ENCODE results near the gene DISP3.

DISP3 gene, protein sequence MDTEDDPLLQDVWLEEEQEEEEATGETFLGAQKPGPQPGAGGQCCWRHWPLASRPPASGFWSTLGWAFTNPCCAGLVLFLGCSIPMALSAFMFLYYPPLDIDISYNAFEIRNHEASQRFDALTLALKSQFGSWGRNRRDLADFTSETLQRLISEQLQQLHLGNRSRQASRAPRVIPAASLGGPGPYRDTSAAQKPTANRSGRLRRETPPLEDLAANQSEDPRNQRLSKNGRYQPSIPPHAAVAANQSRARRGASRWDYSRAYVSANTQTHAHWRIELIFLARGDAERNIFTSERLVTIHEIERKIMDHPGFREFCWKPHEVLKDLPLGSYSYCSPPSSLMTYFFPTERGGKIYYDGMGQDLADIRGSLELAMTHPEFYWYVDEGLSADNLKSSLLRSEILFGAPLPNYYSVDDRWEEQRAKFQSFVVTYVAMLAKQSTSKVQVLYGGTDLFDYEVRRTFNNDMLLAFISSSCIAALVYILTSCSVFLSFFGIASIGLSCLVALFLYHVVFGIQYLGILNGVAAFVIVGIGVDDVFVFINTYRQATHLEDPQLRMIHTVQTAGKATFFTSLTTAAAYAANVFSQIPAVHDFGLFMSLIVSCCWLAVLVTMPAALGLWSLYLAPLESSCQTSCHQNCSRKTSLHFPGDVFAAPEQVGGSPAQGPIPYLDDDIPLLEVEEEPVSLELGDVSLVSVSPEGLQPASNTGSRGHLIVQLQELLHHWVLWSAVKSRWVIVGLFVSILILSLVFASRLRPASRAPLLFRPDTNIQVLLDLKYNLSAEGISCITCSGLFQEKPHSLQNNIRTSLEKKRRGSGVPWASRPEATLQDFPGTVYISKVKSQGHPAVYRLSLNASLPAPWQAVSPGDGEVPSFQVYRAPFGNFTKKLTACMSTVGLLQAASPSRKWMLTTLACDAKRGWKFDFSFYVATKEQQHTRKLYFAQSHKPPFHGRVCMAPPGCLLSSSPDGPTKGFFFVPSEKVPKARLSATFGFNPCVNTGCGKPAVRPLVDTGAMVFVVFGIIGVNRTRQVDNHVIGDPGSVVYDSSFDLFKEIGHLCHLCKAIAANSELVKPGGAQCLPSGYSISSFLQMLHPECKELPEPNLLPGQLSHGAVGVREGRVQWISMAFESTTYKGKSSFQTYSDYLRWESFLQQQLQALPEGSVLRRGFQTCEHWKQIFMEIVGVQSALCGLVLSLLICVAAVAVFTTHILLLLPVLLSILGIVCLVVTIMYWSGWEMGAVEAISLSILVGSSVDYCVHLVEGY (N-terminal part only)

DNA sequence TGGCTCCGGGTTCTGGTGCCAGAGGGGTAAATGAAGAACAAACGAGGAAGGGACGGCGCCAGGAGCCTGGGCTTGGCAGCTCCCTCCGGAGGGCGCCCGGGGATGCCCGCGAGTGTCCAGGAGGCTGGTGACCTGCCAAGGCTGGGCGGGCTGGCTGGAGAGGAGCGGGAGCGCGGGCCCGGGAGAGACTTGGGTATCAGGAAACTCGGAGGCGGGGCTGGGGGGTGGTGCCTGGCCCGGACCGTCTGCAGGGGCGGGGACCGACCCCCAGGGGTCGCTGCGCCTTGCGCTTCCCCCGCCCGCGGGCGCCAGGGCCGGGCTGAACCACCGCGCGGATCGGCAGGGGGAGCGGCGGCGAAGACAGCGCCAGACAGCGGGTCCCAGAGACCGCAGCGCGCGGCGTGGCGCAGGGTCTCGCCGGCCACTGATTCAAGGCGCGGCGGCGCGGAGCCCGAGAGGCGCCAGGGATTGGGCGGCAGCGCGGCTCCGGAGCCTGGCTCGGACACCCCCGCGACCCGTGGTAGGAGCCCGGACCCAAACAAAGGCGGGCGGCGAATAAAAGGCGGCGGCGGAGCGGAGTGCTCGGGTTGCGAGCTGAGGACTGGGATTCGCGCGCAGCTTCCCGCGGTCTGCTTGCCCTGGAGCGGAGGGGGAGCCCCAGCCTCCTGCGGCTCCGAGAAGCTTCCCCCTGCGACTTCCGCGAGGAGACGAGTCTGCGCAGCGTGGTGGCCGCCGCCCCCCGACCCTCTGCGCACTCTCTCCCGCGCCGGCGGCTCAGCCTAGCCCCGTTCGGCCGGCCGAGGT lies at the start of gene DISP3:
Gene DISP3 (plus strand): TSS at position 585 of the 804 bp plus-strand sequence. CDS start 21,838 bp downstream, outside the sequence.
- DNase-seq = no peak

DNA sequence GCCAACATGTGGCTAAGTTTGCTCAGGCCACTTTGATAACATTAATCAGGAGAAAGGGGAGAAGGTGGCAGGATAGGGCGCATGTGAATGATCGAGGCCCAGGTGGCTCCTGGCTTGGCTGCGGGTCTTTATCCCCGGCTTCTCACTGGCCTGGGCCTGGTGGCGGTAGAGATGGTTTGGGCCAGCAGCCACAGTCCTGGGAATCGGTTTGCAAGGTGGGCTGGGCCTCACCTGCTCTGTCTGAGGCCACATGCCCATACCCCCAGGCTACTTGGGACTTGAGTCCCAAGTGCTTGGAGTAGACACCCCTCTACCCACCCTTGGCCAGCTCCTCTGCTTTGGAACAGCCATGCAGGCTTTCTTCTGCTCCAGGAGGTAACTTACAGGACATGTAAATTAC lies 49.7 kb upstream of the DISP3 start:
- no peak for DNase-seq

DNA sequence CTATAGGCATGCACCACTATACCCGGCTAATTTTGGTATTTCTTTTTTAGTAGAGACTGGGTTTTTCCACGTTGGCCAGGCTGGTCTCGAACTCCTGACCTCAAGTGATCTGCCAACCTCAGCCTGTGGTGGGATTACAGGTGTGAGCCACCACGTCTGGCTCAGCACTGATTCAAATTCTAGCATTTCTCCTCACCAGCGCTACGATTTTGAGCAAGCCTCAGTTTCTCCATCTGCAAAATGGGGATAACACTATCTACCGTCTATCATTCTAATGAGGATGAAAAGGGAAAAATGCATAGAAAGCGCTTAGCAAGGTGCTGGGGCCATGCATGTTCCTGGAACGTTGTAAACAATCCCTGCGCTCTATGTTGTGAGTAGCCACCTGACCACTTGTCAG lies 49.0 kb upstream of the DISP3 start:
- DNase-seq = no peak

DNA sequence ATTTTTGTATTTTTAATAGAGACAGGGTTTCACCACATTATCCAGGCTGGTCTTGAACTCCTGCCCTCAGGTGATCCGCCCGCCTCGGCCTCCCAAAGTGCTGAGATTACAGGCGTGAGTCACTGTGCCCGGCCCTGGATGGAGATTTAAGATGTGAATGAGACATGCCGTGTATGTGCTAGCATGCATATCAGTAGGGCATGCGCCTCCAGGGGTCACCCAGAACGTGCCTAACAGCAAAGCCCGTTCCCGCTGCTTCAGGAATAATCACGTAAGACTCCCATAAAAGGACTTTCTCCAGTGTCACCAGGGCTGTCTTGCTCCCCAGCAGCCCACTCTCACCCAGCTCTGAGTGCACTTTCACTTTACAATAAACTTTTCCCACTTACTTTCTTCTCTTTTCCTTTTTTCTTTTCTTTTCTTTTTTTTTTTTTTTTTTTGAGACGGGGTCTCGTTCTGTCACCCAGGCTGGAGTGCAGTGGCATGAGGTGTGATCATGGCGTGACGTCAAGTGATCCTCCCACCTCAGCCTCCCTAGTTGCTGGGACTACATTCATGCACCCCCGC lies 46.9 kb upstream of the DISP3 start:
- DNase-seq = no peak

DNA sequence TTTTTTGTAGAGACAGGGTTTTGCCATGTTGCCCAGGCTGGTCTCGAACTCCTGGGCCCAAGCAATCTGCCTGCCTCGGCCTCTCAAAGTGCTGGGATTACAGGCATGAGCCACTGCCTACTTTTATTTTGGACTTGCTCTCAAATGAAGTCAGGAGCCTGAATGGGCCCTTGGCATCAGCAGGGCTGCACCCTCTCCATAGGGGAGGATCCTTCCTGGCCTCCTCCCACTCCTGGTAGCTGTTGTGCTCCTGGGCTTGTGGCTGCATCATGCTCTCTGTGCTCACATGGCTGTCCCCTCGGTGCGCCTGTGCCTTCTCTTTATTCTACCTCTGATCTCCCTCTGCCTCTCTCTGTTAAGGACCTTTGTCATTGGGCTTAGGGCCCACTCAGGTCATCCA lies 46.4 kb upstream of the DISP3 start:
- no peak for DNase-seq

DNA sequence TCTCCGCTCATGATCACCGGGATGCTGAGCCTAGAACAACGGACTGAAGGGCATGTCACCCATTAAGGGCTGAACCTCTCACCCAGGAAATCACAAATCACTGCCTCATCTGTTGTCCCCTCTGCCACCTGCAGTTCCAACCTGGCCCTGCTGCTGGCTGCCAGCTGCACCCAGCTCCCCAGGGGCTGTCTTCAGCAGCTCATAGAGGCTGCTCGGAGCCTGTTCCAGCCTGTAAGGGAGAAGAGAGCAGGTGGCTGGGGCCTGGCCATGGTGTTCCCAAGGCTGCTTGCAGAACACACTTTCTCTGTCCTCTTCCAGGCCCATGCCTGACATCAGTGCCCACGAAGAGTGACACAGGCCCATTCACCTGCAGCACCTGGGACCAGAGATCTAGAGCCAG lies 44.5 kb upstream of the DISP3 start:
- no peak for DNase-seq

DNA sequence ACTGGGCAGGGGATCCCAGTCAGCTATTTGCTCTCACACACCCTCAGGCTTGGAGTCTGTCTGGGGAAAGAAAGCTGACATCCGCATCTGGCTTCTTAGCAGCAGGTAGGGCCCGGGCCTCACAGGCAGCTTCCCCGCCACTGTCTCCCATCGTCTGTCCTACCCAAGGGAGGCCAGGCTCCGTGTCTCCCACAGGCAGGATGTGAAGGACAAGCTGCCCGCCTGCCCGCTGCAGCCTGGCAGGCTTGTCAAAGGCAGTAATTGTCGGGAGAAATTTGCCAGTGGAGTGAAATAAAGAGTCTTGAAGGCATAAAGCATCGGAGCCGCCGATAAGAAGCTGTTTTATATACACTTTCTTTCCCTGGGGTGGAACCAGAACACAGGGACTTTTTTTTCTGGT lies 44.0 kb upstream of the DISP3 start:
- DNase-seq = no peak

DNA sequence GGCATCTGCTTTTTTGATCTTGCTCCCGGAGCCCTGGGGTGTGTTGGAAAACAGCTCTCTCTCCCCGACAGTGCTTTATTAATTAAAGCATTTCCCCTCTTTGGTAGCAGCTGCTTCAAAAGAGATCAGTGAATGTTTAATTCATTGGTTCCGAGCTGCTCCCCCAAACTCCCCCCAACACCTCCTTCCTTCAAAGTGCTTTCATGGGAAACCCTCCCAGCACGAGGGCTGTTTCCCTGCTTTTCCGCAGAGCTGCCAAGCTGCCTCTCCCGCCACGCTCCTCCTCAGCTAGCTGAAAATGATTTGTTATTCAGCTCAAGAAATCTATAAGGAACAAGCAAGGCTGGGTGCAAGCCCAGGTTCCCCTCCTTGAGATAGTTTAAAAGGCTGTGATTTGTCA lies 40.0 kb upstream of the DISP3 start:
- DNase-seq = no peak

DNA sequence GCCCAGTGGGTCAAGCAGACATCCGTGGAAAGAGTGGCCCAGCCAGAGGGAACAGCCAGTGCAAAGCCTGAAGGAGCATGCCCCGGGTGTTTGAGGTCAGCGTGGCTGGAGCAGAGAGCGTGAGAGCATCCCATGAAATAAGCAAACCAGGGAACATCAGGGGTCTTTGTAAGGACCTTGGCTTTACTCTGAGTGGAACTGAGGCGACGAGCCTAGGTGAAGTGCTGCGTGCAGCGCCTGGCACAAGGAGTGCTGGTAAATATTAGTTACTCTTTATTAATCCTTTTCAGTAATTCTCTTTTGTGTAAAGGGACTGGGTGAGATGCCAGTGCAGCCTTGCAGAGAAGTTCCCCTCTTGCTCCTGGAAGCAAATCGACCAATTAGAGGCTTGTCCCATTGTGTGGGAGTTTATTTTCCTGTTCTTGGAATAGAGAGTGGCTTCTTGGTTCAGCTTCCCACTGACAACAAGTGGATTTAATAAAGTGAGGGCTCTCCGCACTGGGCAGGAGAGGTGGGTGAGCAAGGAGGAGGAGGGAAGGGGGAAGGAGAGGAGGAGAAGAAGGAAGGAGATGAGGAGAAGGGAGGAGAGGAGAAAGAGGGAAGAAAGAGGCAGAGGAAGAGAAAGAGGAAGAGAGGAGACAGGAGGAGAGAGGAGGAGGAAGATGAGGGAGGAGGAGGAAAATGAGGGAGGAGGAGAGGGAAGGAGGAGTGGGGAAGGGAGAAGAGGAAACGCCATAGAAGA lies 37.6 kb upstream of the DISP3 start:
- DNase-seq = no peak

DNA sequence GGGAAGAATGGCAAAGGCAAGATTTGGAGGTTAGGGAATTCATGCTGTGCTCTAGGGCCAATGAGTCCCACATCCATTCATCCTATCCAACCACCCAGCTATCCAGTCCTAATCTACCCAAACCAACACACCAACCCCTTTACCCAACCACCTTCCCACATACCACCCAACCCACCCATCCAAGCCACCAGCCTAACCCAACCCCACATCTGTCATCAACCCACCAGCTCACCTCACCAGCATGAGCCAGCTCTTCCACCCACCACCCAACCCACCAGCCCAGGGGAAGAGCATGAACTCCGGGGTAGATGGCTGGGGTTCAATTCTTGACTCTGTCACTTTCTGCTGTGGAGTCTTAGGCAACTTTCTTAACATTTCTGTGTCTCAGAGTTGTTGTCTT lies 35.9 kb upstream of the DISP3 start:
- DNase-seq = no peak

DNA sequence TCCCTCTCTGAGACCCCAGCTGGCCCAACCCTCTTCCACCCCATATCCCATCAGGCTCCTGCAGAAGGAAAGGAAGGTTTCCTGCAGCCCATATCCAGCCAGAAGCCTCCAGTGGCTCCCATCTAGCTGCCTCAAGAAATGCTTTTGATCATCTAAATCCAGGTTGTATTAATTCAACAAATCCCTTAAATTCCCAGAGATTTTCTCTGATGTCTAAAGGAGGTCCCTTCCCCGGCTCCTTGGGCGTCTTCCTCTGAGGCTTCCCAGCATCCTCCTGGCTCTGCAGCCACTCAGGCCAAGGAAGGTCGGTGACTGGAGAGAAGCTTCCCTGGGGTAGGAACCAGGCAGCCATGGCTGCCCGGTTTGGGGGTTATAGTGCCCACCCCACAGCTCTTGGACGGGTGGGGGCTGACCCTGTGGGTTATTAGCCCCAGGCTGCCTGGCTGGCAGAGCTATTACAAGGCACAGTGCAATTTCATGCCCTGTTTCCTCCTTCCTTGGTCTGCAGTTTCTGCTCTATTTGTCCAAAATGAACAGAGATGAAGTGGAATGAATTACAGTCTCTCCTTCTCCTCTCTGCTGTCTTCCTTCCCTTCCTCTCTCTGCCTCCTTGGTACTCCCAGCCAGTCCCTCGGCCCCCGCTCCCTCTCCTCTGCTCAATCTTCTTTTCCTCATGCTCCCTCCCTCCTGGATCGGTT lies 34.8 kb upstream of the DISP3 start:
- DNase-seq = no peak

DNA sequence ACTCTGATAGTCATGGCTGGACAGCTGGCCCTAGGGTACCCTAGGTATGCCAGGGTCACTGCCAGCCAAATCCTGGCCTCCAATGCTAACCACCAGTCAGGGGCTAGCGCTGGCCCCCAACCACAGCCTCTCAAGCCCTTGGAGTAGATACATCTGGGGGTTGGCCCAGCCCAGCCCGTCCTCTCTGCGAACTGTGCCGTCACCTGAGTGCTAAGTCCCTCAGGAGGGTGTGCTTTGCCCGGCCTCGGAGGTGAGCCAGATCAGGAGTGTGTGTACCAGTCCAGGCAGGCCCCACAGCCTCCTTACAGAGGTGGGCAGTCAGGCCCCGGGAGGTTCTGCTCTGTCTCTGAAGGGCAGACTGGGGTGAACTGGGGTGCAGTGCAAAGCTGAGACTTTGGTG lies 34.0 kb upstream of the DISP3 start:
- no peak for DNase-seq

DNA sequence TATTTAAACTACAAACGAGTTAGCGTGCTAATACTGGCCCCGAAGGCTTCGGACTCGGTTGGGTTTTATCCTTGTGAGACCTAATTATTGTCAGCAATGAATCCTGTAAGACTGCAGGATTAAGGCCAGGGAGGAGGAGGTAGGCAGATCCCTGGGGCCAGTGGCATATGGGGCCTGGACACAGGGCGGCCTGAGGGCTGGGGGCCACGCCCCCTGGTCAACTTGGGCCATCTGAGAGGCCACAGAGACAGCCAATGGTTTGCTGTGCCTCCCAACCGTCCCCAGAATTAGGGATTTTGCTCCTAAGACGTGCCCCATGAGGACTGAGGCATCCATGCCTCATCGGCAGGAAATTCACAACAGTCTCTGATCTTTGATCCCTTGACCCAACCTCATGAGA lies 31.1 kb upstream of the DISP3 start:
- DNase-seq = no peak

DNA sequence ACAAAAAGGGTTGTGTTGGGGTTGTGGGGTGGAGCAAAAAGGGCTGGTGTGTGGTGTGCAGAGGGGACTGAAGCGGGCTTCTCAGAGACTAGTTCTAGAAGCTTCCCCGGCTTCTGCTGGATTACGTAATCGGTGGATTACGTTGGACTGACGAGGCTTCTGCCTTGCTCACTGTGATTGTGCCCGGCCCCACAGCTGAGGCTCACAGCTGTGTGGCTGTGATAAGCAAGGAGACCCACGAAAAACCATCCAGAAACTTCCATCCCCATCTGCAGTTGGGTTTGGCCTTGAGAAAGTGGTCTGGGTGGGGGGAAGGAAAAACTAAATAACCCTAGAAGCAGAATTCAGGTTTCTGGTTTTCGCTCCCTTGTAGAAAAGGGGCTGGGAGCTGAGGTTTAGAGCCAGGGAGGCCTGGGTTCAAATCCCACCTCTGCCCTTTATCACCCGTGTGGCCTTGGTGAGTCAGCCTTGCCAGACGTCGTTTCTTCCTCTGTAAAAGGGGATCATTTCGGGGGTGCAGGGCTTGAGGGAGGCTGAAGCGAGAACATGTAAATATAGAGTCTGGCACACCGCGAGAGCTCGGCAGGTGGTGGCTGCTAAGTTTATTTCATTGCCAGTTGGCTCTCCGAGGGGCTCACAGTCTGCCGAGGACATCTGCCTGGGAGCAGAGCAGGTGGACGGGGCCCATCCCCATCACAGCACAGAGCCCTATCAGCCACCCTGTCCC lies 30.4 kb upstream of the DISP3 start:
- no peak for DNase-seq

DNA sequence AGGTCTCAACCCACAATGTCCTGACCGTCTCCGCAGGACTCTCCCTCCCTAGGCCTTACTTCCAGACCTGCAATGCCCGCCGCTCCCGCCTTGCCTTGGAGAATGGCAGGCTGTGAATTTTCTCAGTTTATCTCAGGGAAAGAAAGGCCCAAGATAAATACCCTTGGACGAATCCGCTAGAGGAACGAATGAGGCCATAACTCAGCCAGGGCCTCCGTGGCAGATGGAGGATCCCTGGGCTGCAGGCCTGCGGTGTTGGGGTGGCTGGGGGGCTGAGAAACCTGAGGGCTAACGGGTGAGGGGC lies 29.9 kb upstream of the DISP3 start:
- no peak for DNase-seq

DNA sequence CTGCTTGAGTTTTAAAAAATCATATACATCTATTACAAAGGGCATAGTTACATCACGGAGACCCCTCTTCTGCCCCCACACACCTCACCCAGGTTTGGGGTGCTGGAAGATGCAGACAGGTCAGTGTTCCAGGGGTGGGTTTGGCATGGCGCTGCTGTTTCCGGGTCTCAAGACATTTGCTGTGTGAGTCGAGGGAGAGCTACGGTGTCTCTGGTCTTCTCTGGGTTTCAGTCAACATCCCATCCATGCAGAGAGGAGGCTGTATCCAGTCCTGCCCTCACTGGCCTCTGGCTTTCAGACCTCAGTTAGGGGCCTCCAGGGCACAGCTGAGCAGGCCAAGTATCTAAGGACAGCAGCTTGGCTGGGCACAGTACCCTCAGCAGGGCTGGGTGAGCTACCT lies 28.6 kb upstream of the DISP3 start:
- DNase-seq = no peak

DNA sequence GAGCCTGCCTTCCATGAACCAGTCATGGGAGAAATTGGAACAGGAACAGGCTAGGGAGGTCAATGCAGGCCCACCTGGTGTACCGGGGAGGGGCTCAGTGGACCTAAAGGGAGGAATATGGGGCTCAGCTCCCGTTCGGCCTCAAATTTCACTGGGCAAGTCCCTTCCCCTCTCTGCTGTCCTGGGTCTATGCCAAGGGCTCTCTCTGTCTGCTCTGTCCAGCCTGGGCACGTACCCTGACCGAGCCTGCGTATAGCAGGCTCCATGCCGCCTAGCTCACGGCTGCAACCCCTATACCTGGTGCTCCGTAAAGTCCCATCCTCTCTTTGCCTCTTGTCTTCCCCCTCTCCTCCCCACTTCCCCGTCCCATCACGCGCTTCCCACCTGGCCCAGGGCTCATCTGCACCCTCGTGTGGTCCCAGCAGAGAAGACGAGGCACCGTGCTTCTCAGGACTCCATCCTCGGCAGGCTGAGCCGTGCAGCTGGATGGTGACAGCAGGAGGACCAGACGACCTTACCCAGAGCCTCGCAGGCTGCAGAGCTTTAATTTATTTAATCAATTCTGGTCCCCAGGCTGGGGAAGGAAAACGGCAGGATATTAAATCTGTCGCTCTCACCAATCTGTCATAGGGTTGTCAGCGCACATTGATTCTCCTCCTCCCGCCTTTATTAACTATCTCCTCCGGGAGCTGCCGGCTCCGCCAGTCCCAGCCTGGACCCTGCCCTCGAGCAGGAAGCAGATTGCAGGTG lies 25.0 kb upstream of the DISP3 start:
- no peak for DNase-seq

DNA sequence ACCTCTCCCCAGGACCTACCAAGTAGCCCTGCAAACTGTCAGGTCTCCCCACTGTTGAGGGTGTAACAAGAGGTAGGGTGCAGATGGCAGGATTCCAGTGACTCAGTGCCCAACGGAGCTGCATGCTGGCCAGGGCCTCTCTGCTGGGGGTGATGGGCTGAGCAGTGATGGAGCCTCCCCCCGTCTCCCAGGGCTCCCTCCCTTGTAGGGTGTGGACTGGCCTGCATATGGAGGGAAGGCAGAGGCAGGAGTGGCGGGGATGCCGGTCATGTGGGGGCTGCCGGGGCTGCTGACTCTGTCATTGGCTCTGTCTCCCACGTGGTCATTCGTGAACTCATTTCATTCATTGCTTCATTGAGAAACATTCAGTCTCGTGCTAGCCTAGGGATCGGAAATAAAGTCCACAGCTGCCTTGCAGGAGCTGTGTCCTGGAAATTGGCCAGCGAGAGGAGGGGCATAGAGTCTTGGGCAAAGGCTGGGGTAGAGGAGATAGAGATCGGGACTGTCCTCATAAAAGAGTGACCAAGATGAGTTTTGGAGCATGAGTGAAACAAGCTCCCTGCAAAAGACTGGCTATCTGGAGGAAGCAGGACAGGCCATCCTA lies 22.9 kb upstream of the DISP3 start:
- no peak for DNase-seq

DNA sequence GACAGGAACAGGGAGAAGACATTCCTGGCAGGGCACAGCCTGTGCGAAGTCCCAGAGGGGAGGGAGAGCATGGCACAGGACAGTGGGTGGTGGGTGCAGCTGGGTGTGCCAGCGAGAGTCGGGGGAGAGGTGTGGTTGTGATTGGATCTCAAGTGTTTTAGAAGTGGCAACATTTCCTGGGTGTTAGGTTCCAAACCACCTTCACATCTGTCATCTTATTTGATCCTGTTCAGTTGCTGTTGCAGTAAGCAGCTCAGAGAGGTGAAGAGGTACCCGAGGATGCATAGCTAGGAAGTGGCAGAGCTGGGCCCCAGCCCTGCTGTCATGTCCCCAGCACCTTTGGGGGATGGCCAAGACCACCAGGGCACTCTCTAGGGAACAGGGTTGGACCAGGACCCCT lies 22.0 kb upstream of the DISP3 start:
- no peak for DNase-seq
